Measurements from ENCODE around the gene ELP4. TPM values are rescaled to one million over a fixed set of nuclear protein-coding genes. Genes with fewer than 3 reads are reported as not detected.
"Not testable (repeated sequence)": the region's sequence is repeated elsewhere in the genome, so short reads cannot be mapped to it uniquely, and the experiment has no call there.

Gene ELP4
- total and polyA plus RNA-seq, 5 donors from 2014 or later, result 21.0 to 24.2 (median 21.4) TPM

DNA sequence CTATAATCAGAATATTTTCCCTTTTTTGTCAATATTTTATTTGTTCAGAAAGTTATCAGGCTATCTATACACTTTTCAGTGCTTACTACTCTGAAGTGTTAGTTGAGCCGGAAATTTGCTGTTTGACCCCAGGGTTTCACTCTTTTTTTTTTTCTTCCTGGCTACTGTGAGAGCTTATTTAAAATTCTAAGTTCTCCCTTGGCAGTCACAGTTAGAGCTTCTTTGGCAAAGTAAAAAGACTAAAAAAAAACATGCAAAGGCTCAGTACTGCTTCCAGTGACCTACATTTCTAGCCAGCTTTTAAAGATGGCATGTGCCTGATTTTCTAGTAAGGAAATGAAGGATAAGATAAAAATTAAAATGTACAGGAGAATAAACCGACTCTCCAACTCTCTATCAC is 48.4 kb downstream of the ELP4 start:
- Histone ChIP-seq H3K4me3 (ENCODE audit: low read depth, low read length) (no peak overlapping the region), H3K4me1 (ENCODE audit: control insufficient read depth, insufficient read depth, low read length, poor library complexity, severe bottlenecking) (no peaks in the 10 kb centered on the region), H3K9me3 (ENCODE audit: control insufficient read depth in 2 of 2, low read length in 2 of 2) (no peaks in the 10 kb centered on the region), H3K27ac (ENCODE audit: insufficient read depth, low read length, poor library complexity, severe bottlenecking) (no peak overlapping the region), H3K27me3 (ENCODE audit: control insufficient read depth, insufficient read depth, low read length) (no peaks in the 10 kb centered on the region), H3K36me3 (ENCODE audit: control insufficient read depth, insufficient read depth, low read length) (no peaks in the 10 kb centered on the region)
- Mint-ChIP-seq H3K9me3 (no peaks in the 10 kb centered on the region), H3K27ac (no peak overlapping the region), H3K36me3 (no peaks in the 10 kb centered on the region), H3K4me3 (no peak overlapping the region), H3K27me3 (no peaks in the 10 kb centered on the region), H3K4me1 (peaks cover 0 to 4% (median 0%) of the 10 kb centered on the region in 4 donors)
- no peak for ATAC-seq (ENCODE audit: low read depth in 2 of 2)
- no peak for DNase-seq

DNA sequence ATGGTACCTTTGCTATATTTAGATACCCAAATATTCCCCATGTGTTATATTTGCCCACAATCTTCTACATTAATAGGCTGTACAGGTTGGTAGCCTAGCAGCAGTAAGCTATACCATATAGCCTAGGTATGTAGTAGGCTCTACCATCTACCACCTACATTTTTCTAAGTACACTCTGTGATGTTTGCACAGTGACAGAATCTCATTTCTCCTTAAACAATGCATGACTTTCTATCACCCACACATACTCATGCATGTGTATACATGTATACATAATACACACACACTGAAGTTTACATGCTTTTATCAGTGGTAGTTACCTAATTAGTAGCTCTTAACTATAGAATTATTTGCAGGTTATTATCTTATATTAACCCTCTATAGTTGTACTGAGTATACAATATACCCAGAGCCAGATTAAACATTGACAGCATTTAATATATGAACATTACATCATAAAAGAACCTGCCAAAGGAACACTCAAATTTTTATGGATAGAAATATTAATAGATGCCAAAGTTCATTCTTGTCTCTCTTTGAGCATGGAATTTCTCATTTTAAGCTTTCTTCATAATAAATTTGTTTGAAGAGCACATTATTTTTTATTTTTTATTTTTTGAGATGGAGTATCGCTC is 51.4 kb downstream of the ELP4 start:
- Histone ChIP-seq H3K4me1 (ENCODE audit: control insufficient read depth, insufficient read depth, low read length, poor library complexity, severe bottlenecking) (no peaks in the 10 kb centered on the region), H3K36me3 (ENCODE audit: control insufficient read depth, insufficient read depth, low read length) (no peaks in the 10 kb centered on the region), H3K9me3 (ENCODE audit: control insufficient read depth in 2 of 2, low read length in 2 of 2) (no peaks in the 10 kb centered on the region), H3K4me3 (ENCODE audit: low read depth, low read length) (no peak overlapping the region), H3K27me3 (ENCODE audit: control insufficient read depth, insufficient read depth, low read length) (no peaks in the 10 kb centered on the region), H3K27ac (ENCODE audit: insufficient read depth, low read length, poor library complexity, severe bottlenecking) (no peak overlapping the region)
- H3K27me3 Mint-ChIP-seq, result no peaks in the 10 kb centered on the region
- H3K4me1 Mint-ChIP-seq, result peaks cover 0 to 2% (median 0%) of the 10 kb centered on the region in 4 donors
- ATAC-seq (ENCODE audit: low read depth in 2 of 2), result no peak
- no peak overlapping the region for H3K4me3 Mint-ChIP-seq
- H3K9me3 Mint-ChIP-seq, result peaks cover 0 to 3% (median 1%) of the 10 kb centered on the region in 7 donors
- H3K27ac Mint-ChIP-seq, result no peak overlapping the region
- DNase-seq, result no peak
- peaks cover 7% of the 10 kb centered on the region for H3K36me3 Mint-ChIP-seq

DNA sequence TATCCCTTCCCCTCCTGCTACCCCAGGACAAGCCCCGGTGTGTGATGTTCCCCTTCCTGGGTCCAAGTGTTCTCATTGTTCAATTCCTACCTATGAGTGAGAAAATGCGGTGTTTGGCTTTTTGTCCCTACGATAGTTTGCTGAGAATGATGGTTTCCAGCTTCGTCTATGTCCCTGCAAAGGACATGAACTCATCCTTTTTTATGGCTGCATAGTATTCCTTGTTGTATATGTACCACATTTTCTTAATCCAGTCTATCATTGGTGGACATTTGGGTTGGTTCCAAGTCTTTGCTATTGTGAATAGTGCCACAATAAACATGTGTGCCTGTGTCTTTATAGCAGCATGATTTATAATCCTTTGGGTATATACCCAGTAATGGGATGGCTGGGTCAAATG is 55.0 kb downstream of the ELP4 start:
- H3K9me3 Mint-ChIP-seq; H3K27me3 Mint-ChIP-seq; H3K4me1 ChIP-seq (ENCODE audit: control insufficient read depth, insufficient read depth, low read length, poor library complexity, severe bottlenecking); ATAC-seq (ENCODE audit: low read depth in 2 of 2); H3K36me3 ChIP-seq (ENCODE audit: control insufficient read depth, insufficient read depth, low read length); H3K4me3 ChIP-seq (ENCODE audit: low read depth, low read length); H3K4me3 Mint-ChIP-seq; H3K27me3 ChIP-seq (ENCODE audit: control insufficient read depth, insufficient read depth, low read length); H3K9me3 ChIP-seq (ENCODE audit: control insufficient read depth in 2 of 2, low read length in 2 of 2); H3K4me1 Mint-ChIP-seq; DNase-seq; H3K27ac ChIP-seq (ENCODE audit: insufficient read depth, low read length, poor library complexity, severe bottlenecking): not testable (repeated sequence)
- Mint-ChIP-seq H3K27ac (peak overlapping the region in 1 of 3 donors; percentile 82), H3K36me3 (peaks cover 18% of the 10 kb centered on the region)

DNA sequence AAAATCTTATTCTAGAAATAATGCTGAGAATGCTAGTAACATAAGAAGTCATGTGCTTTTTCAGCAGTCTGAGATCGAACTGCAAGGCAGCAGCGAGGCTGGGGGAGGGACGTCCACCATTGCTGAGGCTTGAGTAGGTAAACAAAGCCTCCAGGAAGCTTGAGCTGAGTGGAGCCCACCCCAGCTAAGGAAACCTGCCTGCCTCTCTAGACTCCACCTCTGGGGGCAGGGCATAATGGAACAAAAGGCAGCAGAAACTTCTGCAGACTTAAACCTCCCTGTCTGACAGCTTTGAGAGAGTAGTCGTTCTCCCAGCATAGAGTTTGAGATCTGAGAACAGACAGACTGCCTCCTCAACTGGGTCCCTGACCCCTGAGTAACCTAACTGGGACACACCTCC is 64.6 kb downstream of the ELP4 start:
- H3K4me3 ChIP-seq (ENCODE audit: low read depth, low read length); H3K27ac ChIP-seq (ENCODE audit: insufficient read depth, low read length, poor library complexity, severe bottlenecking); H3K4me3 Mint-ChIP-seq; H3K4me1 ChIP-seq (ENCODE audit: control insufficient read depth, insufficient read depth, low read length, poor library complexity, severe bottlenecking); H3K27me3 ChIP-seq (ENCODE audit: control insufficient read depth, insufficient read depth, low read length); ATAC-seq (ENCODE audit: low read depth in 2 of 2); H3K36me3 ChIP-seq (ENCODE audit: control insufficient read depth, insufficient read depth, low read length); H3K27me3 Mint-ChIP-seq; H3K9me3 ChIP-seq (ENCODE audit: control insufficient read depth in 2 of 2, low read length in 2 of 2); H3K27ac Mint-ChIP-seq; DNase-seq; H3K4me1 Mint-ChIP-seq: not testable (repeated sequence)
- peaks cover 0 to 20% (median 12%) of the 10 kb centered on the region in 7 donors for H3K9me3 Mint-ChIP-seq
- peaks cover 17% of the 10 kb centered on the region for H3K36me3 Mint-ChIP-seq

DNA sequence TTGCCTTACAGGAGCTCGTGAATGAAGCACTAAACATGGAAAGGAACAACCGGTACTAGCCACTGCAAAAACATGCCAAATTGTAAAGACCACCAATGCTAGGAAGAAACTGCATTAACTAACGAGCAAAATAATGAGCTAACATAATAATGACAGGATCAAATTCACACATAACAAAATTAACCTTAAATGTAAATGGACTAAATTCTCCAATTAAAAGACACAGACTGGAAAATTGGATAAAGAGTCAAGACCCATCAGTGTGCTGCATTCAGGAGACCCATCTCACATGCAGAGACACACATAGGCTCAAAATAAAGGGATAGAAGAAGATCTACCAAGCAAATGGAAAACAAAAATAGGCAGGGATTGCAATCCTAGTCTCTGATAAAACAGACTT is 66.2 kb downstream of the ELP4 start:
- H3K4me1 ChIP-seq (ENCODE audit: control insufficient read depth, insufficient read depth, low read length, poor library complexity, severe bottlenecking); H3K4me3 Mint-ChIP-seq; H3K27ac Mint-ChIP-seq; H3K36me3 ChIP-seq (ENCODE audit: control insufficient read depth, insufficient read depth, low read length); DNase-seq; H3K27me3 ChIP-seq (ENCODE audit: control insufficient read depth, insufficient read depth, low read length); ATAC-seq (ENCODE audit: low read depth in 2 of 2); H3K9me3 ChIP-seq (ENCODE audit: control insufficient read depth in 2 of 2, low read length in 2 of 2); H3K27ac ChIP-seq (ENCODE audit: insufficient read depth, low read length, poor library complexity, severe bottlenecking); H3K27me3 Mint-ChIP-seq; H3K4me1 Mint-ChIP-seq; H3K4me3 ChIP-seq (ENCODE audit: low read depth, low read length): not testable (repeated sequence)
- peaks cover 17% of the 10 kb centered on the region for H3K36me3 Mint-ChIP-seq
- H3K9me3 Mint-ChIP-seq, result peaks cover 0 to 20% (median 12%) of the 10 kb centered on the region in 7 donors

DNA sequence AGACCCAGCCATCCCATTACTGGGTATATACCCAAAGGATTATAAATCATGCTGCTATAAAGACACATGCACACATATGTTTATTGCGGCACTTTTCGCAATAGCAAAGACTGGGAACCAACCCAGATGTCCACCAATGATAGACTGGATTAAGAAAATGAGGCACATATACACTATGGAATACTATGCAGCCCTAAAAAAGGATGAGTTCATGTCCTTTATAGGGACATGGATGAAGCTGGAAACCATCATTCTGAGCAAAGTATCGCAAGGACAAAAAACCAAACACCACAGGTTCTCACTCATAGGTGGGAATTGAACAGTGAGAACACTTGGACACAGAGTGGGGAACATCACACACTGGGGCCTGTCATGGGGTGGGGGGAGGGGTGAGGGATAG is 69.8 kb downstream of the ELP4 start:
- H3K27ac Mint-ChIP-seq; ATAC-seq (ENCODE audit: low read depth in 2 of 2); H3K27ac ChIP-seq (ENCODE audit: insufficient read depth, low read length, poor library complexity, severe bottlenecking); H3K4me1 ChIP-seq (ENCODE audit: control insufficient read depth, insufficient read depth, low read length, poor library complexity, severe bottlenecking); H3K27me3 Mint-ChIP-seq; H3K4me1 Mint-ChIP-seq; H3K36me3 ChIP-seq (ENCODE audit: control insufficient read depth, insufficient read depth, low read length); H3K4me3 ChIP-seq (ENCODE audit: low read depth, low read length); DNase-seq; H3K4me3 Mint-ChIP-seq; H3K27me3 ChIP-seq (ENCODE audit: control insufficient read depth, insufficient read depth, low read length); H3K9me3 ChIP-seq (ENCODE audit: control insufficient read depth in 2 of 2, low read length in 2 of 2): not testable (repeated sequence)
- H3K36me3 Mint-ChIP-seq, result peaks cover 23% of the 10 kb centered on the region
- H3K9me3 Mint-ChIP-seq, result peaks cover 0 to 18% (median 12%) of the 10 kb centered on the region in 7 donors

DNA sequence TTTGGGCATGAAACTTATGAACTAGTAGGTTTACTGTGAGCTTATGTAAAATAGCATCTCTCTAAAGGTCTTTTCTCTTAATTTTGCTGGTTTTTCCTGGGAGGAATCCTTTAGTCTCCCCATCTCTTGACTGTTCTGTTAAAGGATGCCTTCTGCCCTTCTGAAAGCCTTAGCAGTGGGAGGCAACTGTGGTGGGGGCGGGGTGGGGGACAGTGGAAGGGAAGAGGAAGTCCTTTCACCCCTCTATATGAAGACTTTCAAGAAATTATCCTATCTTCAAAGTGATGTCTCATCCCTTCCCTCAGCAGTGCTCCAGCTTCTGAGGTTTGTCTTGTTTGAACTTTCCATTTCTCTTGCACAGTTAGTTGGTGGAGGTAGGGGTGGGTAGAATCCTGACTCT is 73.1 kb downstream of the ELP4 start:
- no peak overlapping the region for H3K27ac ChIP-seq (ENCODE audit: insufficient read depth, low read length, poor library complexity, severe bottlenecking)
- no peaks in the 10 kb centered on the region for H3K9me3 ChIP-seq (ENCODE audit: control insufficient read depth in 2 of 2, low read length in 2 of 2)
- H3K9me3 Mint-ChIP-seq, result peaks cover 0 to 3% (median under 1%) of the 10 kb centered on the region in 7 donors
- peaks cover 0 to 15% (median 3%) of the 10 kb centered on the region in 4 donors for H3K4me1 Mint-ChIP-seq
- no peaks in the 10 kb centered on the region for H3K36me3 ChIP-seq (ENCODE audit: control insufficient read depth, insufficient read depth, low read length)
- H3K36me3 Mint-ChIP-seq, result peaks cover 18% of the 10 kb centered on the region
- ATAC-seq (ENCODE audit: low read depth in 2 of 2), result no peak
- no peak for DNase-seq
- no peaks in the 10 kb centered on the region for H3K27me3 ChIP-seq (ENCODE audit: control insufficient read depth, insufficient read depth, low read length)
- H3K4me3 ChIP-seq (ENCODE audit: low read depth, low read length), result no peak overlapping the region
- H3K4me1 ChIP-seq (ENCODE audit: control insufficient read depth, insufficient read depth, low read length, poor library complexity, severe bottlenecking), result no peaks in the 10 kb centered on the region
- peak overlapping the region in 1 of 3 donors; percentile 18 for H3K27ac Mint-ChIP-seq
- no peak overlapping the region for H3K4me3 Mint-ChIP-seq
- no peaks in the 10 kb centered on the region for H3K27me3 Mint-ChIP-seq

DNA sequence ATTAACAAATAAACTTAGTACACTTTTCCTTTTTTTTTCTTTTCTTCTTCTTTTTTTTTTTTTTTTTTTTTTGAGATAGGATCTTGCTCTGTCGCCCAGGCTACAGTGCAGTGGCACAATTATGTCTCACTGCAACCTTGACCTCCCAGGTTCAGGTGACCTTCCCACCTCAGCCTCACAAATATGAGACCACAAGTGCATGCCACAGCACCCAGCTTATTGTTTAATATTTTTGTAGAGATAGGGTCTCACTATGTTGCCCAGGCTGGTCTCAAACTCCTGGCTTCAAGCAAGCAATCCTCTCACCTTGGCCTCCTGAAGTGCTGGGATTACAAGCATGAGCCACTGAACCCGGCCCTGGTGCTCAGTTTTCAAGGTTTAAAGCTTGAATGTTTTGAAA is 88.9 kb downstream of the ELP4 start:
- no peak overlapping the region for H3K27ac ChIP-seq (ENCODE audit: insufficient read depth, low read length, poor library complexity, severe bottlenecking)
- ATAC-seq (ENCODE audit: low read depth in 2 of 2) (no peak), DNase-seq (no peak)
- no peaks in the 10 kb centered on the region for H3K4me1 ChIP-seq (ENCODE audit: control insufficient read depth, insufficient read depth, low read length, poor library complexity, severe bottlenecking)
- no peaks in the 10 kb centered on the region for H3K27me3 Mint-ChIP-seq
- H3K36me3 Mint-ChIP-seq, result peaks cover 35% of the 10 kb centered on the region
- H3K27me3 ChIP-seq (ENCODE audit: control insufficient read depth, insufficient read depth, low read length), result no peaks in the 10 kb centered on the region
- H3K9me3 Mint-ChIP-seq, result peaks cover 0 to 1% (median 0%) of the 10 kb centered on the region in 7 donors
- no peak overlapping the region for H3K27ac Mint-ChIP-seq
- H3K9me3 ChIP-seq (ENCODE audit: control insufficient read depth in 2 of 2, low read length in 2 of 2), result no peaks in the 10 kb centered on the region
- peaks cover 0 to 3% (median 0%) of the 10 kb centered on the region in 4 donors for H3K4me1 Mint-ChIP-seq
- H3K36me3 ChIP-seq (ENCODE audit: control insufficient read depth, insufficient read depth, low read length), result peaks cover 7% of the 10 kb centered on the region
- H3K4me3 Mint-ChIP-seq, result no peak overlapping the region
- H3K4me3 ChIP-seq (ENCODE audit: low read depth, low read length), result no peak overlapping the region
